SKM-1 (cell line): Measurements from ENCODE around the gene ZNF532.
"Not testable (repeated sequence)": the region's sequence is repeated elsewhere in the genome, so short reads cannot be mapped to it uniquely, and the experiment has no call there.

ENCODE experiments used
- DNase-seq: peaks from one replicate; lab custom pipeline; 2025; ENCODE audit not compliant: unreplicated experiment; lab: John Stamatoyannopoulos, UW

ZNF532 gene

DNA sequence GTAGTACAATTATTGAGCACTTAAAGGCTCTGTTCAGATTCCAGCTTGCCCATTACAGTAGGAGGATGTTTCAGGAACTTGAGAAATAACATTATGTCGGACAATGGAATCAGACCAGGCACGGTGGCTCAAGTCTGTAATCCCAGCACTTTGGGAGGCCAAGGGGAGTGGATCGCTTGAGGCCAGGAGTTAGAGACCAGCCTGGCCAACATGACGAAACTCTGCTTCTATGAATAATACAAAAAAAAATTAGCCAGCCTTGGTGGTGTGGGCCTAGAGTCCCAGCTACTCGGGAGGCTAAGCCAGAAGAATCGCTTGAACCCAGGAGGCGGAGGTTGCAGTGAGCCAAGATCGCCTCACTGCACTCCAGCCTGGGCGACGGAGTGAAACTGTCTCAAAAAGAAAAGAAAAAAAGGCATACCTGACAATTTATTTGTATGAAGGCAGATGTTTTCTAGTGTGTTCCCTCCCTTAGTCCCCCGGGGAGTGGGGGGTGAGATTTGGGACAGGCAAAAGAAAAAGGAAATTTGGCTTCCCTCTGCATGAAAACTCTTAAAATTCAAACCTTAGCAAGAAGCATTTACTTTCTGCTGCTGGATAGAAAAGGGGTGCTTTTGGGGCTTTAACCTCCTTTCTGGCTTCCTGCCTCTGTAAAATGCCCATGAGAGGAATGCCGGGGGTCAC, 13.7 kb upstream of the ZNF532 start:
- DNase-seq, result no peak

DNA sequence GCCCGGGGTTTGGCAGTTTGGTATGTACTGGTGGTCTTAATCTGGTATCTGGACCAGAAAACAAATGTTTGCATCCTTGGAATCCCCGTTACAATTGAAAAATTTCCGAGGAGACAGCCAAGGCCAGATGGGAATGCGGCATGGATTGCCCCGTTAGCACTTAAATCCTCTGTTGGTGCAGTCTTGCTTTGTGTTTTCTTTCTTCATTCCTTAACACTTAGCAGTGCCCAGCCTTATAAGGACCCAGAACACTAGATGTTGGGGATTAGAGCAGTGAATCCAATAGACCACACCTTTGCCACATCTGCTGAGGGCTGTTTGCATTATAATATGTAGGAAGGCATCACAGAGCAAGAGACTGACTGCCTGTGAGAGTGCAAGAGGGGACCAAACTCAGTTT, 12.8 kb upstream of the ZNF532 start:
- no peak for DNase-seq

DNA sequence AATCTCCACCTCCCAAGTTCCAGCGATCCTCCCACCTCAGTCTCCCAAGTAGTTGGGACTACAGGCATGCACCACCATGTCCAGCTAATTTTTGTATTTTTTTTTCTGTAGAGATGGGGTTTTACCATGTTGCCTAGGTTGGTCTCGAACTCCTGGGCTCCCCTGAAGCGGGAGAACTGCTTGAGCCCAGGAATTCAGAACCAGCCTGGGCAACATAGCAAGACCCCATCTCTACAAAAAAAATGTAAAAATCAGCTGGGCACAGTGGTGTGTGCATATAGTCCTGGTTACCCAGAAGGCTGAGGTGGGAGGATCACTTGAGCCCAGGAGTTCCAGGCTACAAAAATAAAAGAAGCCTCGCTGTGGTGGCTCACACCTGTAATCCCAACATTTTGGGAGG, 12.0 kb upstream of the ZNF532 start:
- DNase-seq, result no peak

DNA sequence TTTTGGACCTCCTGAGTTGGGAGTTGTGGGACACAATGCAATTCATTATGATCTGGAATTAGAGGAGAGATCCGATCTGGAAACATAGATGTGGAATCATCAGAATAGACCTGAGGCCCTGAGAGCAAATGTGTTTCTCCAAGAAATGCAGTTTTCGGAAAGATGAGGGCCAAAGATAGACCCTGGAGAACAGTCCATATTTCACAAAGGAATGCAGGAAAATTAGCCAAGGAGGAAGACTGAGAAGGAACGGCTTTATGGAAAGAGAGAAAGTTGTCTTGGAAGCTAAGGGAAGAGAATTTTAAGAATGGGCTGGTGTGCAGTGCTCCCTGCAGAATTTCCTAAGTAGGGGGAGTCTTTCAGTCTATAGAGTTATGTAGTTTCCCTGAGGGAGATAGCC, 11.1 kb upstream of the ZNF532 start:
- no peak for DNase-seq

DNA sequence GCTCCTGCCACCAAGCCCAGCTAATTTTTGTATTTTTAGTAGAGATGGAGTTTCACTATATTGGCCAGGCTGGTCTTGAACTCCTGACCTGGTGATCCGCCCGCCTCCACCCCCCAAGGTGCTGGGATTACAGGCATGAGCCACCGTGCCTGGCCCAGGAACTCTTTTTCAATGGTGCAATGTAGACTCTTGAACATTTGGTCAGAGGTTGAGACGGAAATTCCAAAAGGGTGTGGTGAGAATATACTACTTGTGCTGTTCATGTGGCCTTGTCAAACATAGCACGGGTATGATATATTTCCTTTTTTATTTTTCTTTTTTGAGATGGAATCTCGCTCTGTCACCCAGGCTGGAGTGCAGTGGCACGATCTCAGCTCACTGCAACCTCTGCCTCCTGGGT, 9.2 kb upstream of the ZNF532 start:
- DNase-seq, result not testable (repeated sequence)

DNA sequence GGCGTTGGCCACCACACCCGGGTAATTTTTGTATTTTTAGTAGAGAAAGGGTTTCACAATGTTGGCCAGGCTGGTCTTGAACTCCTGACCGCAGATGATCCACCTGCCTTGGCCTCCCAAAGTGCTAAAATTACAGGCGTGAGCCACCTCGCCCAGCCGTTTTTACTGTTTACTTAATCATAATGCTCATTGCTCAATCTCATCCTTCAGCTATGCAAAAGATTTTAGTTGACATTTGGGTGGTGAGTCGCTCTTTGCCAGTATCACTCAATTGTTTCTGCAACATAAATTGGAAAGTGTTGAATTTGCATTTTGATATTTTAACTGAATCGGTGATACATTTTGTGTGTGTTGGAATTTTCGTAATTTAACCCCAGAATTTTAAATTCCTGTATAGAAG, 7.8 kb upstream of the ZNF532 start:
- DNase-seq, result no peak

DNA sequence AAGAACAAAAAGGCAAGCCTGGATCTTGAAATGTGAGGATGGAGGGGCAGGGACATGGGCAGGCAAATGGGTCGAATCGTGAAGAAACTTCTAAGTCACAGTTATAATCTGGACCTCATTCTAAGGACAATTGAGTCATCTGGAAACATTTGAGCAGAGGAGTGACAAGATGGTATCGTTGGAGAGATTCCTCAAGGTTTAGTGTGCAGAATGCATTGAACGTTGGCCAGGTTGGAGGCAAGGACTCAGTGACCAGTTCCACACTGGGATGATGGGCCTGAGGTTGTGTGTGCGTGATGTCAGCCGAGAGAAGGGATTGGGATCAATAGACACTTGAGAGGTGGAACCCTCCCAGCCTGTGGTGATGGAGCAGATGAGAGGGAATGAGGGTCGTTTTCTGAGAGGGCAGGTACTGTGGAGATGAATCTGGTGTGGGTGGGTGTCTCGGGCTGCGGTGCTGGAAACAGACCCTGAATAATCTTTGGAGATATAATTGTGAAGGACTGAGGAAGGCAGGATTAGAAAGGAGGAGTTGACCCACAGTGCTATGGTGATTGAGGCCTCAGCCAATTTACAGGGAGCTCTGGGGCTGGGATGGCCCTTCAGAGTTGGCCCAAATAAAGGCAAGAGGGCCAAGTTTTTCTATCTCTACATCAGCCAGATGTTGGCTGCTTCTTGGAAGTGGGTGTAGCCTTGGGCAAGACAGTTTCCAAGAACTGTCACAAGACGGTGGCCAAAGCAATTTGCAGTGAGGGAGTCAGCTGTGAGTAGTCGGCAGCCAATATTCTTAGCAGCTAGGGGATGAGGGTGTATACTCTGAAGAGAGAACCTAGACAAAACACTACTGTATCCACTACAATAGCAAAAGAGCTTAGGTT, 5.8 kb upstream of the ZNF532 start:
- DNase-seq, result no peak

DNA sequence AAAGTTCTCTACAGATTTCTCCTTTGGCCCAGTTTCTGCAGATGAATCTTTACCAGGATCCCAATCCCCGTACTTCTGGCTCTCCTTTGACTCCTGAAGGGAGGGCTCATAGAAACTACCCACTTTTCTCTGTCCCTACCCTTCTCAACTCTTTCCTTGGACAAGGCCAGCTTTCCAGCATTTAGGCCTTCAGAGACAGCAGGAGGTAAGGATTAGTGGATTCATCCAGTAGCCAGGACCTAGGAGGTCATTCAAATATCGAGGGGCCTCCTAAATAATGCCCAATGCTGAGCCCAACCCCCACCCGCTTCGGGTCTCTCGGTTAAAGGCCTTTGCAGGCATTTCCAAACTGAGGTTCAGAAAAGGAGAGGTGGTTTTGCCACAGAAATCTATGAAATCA, 4.8 kb upstream of the ZNF532 start:
- DNase-seq, result no peak

DNA sequence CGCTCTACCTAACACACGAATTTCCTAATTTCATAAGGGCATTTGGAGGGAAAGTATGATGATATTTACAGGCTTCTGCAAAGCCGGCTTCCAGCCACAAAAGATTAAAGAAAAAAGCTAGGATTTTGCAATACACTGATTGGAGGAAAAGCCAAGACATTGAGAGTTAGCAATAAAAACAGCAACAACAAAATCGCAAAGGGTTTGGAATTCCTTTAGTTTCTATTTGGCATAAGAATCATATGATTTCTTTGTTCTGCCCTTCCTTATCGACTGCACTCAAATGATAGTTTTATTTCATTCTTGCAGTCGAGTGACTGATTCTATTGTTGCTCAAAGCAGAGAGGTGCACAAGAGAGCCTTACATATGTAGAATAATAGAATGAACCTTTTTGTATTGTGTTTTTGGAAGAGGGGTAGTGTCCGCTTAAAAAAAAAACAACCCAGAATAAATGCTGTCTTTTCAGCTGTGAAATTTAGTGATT, 3.9 kb upstream of the ZNF532 start:
- no peak for DNase-seq

DNA sequence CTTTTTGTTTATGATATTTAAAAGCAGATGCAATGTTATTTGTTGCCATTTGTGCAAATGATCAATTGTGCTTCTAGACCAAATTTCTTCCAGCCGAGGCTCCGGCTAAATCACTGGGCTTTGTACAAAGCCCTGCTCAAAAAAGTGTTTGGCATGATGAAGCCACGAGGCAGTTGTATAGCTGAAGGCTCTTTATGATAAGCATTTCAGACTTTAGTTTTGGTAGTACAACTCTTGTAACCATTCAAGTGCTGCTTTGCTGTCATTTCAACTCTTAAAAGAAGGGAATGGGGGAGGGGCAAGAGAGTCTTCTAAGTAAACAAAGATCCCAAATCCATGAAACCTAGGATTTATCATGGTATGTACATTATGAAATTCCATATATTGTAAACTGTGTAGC, 3.3 kb upstream of the ZNF532 start:
- DNase-seq, result no peak

DNA sequence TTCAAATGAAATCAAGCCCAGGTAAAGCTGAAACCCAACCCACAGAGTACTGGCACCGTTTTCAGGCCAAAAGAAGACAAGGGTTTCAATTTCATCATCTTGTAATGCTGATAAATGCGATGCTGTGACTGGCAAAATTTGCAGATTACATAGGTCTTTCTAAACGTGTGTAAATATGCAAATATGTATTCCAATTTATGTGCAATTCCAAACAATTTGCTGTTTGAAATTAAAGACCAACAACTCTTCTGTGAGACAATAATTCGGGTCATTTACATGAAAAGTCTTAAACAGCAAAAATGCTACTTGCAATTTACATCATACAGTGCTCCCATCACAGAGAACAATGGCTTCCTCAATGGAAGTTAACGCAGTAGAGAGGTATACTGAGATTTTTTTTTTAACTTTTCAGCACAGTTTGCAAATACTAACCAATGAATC, 2.8 kb upstream of the ZNF532 start:
- DNase-seq, result no peak

DNA sequence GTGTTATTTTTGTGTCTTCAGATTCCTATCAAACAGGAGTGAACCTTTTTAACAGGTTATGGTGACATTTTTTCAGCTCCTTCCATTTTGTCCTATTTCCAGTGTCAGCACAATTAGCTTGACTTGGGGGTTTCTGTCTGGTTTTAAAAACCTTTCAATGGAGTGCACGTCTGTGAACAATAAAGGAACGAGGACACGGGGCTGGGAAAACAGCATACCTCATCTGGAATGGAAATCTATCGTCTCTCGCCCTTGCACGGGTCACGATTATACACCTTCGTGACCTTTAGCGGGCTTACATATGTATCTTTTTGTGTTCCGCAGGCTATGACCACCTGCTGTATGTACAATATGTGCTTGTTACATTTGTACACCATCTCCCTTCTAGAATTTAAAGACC, 2.3 kb upstream of the ZNF532 start:
- no peak for DNase-seq

DNA sequence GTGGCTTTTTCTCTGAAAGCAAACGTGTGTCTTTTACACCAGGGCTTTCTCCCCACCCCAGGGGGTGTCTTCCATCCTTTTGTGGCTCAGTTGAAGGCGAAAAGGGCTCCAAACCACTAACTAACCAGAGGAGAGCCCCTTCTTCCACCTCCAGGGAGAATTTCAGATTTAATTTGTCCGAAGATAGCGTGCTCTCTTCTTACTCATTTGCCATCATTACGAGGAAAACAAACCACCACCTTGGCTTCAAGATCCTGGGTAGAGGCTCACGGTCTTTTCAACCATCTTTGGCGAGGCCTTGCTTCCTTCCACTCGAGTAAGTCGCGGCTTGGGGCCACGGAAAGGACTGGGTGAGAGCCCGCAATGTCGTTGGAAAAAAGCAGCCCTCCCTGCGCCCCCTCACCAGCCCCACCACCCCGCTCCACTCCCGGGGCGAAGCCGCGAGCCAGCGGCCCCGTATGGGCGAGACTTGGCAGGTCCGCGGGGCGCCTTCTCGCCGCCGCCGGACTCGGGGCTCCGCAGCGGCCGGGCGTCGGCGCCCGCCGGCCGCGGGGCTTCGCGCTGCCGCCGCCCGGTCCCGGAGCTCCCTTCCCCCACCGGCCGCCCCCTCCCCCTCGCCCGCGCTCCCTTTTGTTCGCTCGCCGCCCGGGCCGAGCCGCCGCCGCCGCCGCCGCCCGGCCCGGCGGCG, 1.7 kb upstream of the ZNF532 start:
- DNase-seq, result no peak

DNA sequence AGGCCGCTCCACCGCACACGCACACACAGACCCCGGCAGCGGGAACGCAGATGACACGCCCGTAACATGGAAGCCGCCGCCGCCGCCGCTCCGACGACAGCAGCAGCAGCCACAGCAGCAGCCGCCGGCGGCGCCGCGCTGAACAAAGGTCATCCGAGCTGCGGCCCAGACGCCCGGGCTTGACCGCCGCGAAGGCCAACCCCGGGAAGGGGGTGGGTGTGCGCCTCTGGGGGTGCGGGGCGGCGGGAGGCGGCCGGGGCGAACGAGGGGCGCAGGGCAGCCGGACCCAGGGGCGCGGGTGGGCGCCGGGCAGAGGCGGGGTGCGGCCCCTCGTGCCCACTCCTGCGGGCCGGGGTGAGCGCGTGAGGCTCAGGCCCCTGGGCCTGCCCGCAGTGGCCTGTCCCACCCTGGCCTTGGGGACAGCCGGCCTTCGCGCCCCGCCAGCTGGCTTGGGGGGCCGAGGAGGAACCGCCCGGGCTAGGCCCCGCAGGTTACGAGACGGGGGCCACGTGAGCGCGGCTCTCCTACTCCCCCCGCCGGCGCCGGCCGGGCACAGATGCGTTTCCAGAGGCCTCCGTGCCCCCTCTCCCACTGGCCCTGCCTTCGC, 1.0 kb upstream of the ZNF532 start:
- no peak for DNase-seq

DNA sequence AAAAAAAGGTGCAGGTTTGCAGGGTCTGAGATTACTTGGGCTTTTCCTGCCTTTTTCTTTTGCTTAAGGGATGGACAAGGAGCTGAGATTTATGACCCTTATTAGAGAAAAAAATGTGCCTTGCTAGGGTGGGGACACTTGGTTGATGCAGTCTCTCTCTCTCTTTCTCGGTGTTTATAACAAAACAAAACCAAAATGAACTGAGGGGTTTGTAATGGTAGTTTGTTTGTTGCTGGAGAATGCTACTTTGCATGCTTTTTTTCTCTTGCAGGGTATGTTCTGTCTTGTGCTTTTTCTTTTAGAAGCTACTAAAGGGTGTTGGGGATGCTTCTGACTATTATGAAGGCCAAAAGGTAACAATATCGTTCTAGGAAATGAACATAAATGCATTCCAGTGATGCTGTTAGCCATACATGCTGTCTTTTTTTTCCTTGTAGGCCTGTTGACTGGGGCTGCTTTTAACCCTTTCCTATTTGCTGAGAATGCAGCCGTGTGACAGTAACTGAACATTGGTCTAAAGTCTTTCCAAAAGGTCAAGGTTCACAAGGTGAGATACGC, 435 bp downstream of the ZNF532 start:
- no peak for DNase-seq

DNA sequence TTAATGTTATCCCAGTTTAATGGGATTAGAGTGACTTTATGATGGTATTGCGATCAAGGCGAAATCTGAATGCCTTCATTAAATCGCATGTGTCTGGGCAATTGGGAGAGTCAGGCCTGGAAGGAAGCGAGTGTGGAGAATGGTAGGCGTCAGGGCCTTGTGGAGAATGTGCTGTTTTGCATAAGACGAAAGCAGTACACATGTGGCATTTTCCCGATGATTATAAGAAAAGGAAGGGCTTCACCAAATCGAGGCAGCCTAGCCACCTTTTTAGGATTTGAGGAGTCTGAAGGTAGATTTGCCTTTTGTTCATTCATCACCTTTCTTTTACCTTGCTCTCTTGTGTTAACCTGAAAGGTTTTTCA, 1.0 kb downstream of the ZNF532 start:
- DNase-seq, result no peak

DNA sequence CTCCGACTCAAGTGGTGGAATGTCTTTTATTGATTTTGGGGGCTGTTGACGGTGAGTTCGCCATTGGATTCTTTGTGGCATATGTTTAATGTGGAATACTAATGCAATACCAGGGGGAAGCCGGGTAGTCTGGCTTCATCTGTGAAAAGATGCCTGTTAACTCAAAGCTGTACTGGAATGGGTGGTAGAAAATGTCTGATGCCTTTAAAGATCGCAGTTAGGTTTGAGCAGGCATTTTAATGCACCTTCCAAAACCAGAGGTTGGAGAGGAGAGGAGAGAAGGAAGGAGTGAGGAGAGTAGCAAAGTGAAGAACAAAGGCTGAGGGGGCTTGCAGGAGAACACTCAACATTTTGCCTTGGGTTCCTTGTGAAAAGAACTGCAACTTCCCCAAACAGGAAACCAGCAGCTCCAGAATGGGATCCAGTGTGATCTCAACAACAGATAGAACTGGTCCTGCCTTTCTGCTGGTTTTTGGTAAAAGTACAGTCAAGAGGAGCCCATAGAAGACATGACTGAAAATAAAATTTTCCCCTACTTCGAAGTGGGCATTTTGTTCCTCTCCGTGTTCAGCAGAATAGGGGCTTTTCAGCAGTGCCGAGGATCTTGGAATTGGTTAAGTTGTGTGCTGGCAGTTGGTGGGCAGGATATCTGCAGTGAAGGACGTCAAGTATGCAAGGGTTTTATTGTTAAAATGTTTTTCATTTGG, 1.5 kb downstream of the ZNF532 start:
- no peak for DNase-seq

DNA sequence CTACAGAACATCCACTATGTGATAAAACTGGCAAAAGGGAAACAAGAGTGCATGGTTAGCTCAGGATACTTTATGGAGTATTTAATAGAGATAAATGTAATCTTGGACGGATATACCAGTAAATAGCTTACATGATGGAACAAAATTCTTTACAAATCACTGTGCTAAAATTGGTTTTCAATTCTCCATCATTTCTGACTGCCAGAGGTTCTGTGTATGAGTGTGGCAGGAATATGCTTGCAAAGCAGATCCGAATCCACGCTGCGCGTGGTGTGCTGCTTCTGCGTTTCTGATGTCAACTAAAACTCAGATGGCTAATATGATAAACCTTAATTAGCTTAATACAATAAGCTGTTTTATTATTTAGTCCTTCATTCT, 2.1 kb downstream of the ZNF532 start:
- no peak for DNase-seq

DNA sequence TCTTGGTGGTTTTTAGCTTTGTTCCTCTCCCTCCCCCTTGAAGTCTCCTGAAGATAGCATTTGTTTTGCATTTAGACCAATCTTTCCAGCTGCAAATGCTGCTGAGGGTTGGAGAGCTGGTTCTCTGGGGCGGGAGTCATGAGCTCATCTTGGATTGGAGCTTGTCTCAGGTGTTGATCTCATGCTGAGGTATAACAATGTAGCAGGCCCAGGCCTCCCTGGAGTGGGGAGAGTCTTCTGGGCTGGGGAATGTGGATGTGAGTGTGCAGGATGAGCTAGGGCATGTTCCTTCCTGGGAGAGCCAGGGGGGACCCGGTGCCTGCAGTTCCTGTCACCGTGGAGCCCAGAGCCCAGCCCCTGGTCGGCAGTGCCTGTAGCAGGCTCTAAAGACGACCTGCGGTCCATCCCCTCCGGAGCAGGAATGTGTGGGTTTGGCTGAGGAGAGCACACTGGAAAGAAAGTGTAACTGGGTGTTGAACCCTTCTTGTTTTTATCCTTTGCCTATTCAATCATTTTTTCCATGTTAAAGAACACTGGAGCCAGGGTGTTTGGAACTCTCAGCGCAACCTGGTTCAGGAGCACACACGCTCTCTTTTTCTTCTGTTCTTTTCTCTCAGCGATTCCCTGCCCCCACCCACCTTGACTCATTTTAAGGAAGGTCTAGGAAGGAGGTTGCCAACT, 2.7 kb downstream of the ZNF532 start:
- DNase-seq, result no peak

DNA sequence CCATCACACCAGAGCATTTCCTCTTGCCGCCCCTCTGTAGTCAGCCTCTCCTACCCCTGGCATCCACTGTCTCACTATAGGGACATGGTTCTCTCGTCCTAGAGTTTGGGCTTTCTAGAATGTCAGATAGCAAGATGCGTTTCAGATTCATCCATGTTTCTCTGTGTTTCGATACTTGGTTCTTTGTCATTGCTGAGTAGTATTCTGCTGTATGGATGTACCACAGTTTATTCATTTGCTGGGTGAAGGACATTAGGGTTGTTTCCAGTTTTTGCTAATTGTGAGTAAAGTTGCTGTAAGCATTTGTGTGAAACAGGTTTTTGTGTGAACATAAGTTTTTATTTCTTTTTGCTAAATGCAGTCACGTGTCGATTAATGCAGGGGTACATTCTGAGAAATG, 3.8 kb downstream of the ZNF532 start:
- no peak for DNase-seq
